ENCODE measurements around the gene ADD1.

ADD1 gene

GRCh38 chr4:2846172-2846571, 2.5 kb downstream of the ADD1 start:
- no peak overlapping the region for H3K27ac ChIP-seq

GRCh38 chr4:2847302-2847871, 3.7 kb downstream of the ADD1 start:
- H3K27ac ChIP-seq, result no peak overlapping the region
- H3K4me3 ChIP-seq (ENCODE audit: low read depth, low read length), result no peak overlapping the region
- no peaks in the 10 kb centered on the region for H3K9me3 ChIP-seq (ENCODE audit: severe bottlenecking)
- TF ChIP-seq CTCF (IDR thresholded peaks at IDR 0.05; ENCODE audit: low read depth, low read length), result no peak
- no peak for DNase-seq
- no peaks in the 10 kb centered on the region for H3K27me3 ChIP-seq (ENCODE audit: insufficient read depth, low read depth, severe bottlenecking)
- peaks cover 6% of the 10 kb centered on the region for H3K36me3 ChIP-seq

More at GRCh38 chr4:2846172-2846571, 2.5 kb downstream of the ADD1 start:
- H3K36me3 ChIP-seq, result peaks cover 6% of the 10 kb centered on the region
- no peaks in the 10 kb centered on the region for H3K9me3 ChIP-seq (ENCODE audit: severe bottlenecking)
- no peak for DNase-seq
- TF ChIP-seq CTCF (IDR thresholded peaks at IDR 0.05; ENCODE audit: low read depth, low read length), result no peak
- no peaks in the 10 kb centered on the region for H3K27me3 ChIP-seq (ENCODE audit: insufficient read depth, low read depth, severe bottlenecking)
- no peak overlapping the region for H3K4me3 ChIP-seq (ENCODE audit: low read depth, low read length)

GRCh38 chr4:2848449-2848848, 4.8 kb downstream of the ADD1 start:
- Histone ChIP-seq H3K36me3 (peaks cover 10% of the 10 kb centered on the region), H3K27ac (no peak overlapping the region), H3K27me3 (ENCODE audit: insufficient read depth, low read depth, severe bottlenecking) (no peaks in the 10 kb centered on the region), H3K4me3 (ENCODE audit: low read depth, low read length) (no peak overlapping the region), H3K9me3 (ENCODE audit: severe bottlenecking) (no peaks in the 10 kb centered on the region)
- no peak for DNase-seq
- TF ChIP-seq CTCF (IDR thresholded peaks at IDR 0.05; ENCODE audit: low read depth, low read length), result no peak

- Histone ChIP-seq H3K27me3 (ENCODE audit: insufficient read depth, low read depth, severe bottlenecking) (no peaks in the 10 kb centered on the region), H3K9me3 (ENCODE audit: severe bottlenecking) (no peaks in the 10 kb centered on the region), H3K36me3 (peaks cover 18% of the 10 kb centered on the region), H3K4me3 (ENCODE audit: low read depth, low read length) (no peak overlapping the region), H3K27ac (no peak overlapping the region)
- peak; percentile 29; the same call in 1 of the 2 replicates for TF ChIP-seq CTCF (IDR thresholded peaks at IDR 0.05; ENCODE audit: low read depth, low read length)
- DNase-seq, result no peak
Observed at GRCh38 chr4:2849267-2850152, 5.9 kb downstream of the ADD1 start.

GRCh38 chr4:2850966-2851798, 7.5 kb downstream of the ADD1 start:
- no peak for DNase-seq
- H3K4me3 ChIP-seq (ENCODE audit: low read depth, low read length), result no peak overlapping the region
- TF ChIP-seq CTCF (IDR thresholded peaks at IDR 0.05; ENCODE audit: low read depth, low read length), result no peak
- H3K36me3 ChIP-seq, result peaks cover 24% of the 10 kb centered on the region
- H3K27ac ChIP-seq, result no peak overlapping the region
- H3K27me3 ChIP-seq (ENCODE audit: insufficient read depth, low read depth, severe bottlenecking), result no peaks in the 10 kb centered on the region
- H3K9me3 ChIP-seq (ENCODE audit: severe bottlenecking), result no peaks in the 10 kb centered on the region
